HG02884 (cell line): ENCODE measurements around the gene C2orf76.
"Not testable (repeated sequence)": the region's sequence is repeated elsewhere in the genome, so short reads cannot be mapped to it uniquely, and the experiment has no call there.

ENCODE experiments used
- ATAC-seq: cut with Tn5 transposase; IDR thresholded peaks from one replicate; pipeline ENCODE4 v1.9.1; 2021; ENCODE audit warnings: mild to moderate bottlenecking, moderate library complexity; ENCODE audit not compliant: unreplicated experiment

C2orf76 gene

DNA sequence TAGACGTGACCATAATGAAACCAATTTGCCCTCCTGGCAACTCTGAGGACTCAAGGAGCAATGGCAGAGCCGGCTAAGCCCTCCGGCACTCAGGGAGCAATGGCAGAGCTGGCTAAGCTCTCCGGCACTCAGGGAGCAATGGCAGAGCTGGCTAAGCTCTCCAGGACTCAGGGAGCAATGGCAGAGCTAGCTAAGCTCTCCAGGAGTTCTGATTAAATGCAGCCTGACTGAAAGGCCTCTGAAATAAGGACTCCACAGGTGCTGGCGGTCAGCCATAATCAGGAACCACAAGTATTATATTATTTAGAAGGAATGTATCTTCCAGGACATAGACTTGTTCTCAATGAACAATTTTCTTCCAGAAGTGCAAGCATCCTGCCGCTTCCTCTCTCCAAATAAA, 65.2 kb downstream of the C2orf76 start:
- no peak for ATAC-seq

DNA sequence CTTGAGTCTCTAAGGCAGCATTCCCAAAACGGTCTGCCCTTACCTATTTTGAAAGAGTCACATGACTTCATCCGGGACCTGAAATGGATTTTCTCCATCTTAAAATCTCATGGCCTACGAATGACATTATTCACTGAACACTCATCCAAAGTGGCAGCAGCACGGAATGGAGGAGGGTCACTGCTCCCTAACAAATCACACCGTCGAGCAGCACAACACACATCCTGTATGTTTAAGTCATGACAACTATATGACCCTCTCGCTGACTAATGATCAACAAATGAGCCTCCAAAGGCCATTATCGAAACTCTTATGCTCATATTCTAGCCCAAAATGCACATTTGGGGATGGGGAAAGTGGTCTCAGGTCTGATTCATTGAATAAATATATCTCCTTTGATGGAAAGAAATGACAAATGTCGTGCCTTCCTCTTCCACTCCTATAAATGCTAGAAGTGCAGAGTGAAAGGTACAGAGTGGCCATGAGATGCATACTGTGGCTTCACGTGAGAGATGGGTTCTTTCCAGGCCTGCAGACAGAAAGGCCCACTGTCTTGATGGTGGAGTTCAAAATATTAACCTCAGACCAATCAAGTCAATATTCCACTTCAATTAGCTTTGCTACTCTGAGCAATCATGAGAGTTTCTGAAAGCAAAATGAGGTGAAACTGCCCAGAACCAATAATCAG, 70.8 kb downstream of the C2orf76 start:
- no peak for ATAC-seq

DNA sequence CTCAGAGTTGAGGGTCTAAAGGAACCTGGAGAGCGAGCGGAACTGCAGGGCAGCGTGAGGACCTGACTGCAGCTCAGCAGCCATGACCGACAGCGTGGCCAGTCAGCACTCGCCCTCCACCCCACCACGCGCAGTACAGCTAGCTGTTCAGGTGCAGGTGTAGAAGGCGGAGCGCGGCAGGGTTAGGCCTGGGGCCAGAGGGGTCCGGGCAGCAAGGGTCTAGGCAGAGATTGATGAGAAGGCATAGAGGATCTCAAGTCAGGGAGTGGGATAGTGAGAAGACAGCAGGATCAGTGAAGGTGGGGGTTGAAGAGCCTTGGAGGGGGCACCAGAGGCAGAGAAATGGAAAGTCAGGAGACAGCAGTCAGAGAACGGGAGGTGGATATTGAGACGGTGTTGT, 72.0 kb downstream of the C2orf76 start:
- no peak for ATAC-seq

DNA sequence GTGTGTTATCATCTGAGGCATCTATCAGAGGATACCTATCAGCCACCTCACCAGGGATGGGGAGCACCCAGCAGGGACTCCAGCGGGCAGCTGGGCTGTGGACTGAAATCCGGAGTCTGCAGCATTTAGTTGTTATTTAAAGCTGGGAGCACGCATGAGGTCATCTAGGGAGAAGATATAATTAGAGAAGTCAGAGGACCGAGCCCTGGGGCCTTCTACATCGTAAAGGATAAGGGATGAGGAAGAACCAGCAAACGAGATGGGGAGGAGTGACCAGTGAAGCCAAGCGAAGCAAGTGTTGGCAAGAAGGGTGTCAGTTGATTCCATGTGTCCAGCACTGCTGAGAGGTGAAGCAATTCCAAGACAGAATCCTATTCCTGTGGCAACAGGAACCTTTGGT, 72.7 kb downstream of the C2orf76 start:
- no peak for ATAC-seq

DNA sequence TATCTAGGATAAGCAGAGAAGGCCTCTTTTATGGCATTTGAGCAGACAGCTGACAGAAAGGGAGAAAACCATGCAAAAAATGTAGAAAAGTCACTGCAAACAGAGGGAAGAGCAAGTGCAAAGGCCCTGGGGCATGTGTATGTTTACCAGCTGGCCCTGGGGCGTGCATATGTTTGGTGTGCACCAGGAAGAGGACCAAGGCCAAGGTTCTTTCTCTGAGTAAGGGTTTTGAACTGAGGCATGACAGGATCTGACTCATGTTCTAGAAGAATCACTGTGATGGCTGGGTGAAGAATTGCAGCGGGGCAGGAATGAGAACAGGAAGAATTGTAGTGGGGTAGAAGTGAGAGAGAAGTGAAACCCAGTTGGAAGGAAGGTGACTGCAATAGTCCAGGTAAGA, 73.4 kb downstream of the C2orf76 start:
- ATAC-seq: no peak

DNA sequence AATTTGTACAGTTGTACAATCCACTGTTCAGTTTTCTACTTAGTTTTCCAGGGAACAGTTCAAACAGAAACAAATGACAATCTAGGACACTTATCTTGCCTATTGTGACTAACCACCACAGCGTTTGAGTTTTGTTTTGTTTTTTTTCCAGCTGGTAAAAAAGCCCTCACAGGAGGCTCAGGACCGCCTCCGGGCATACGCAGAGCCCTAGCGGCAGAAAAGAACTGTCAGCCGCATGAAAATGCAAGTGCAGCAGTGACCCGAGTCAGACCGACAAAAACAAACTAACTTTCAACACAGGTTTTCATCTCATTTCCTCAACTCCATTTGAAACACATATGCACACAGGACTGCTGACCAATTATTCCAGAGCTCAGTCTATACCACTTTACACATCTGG, 74.4 kb downstream of the C2orf76 start:
- peak; percentile 55 for ATAC-seq

DNA sequence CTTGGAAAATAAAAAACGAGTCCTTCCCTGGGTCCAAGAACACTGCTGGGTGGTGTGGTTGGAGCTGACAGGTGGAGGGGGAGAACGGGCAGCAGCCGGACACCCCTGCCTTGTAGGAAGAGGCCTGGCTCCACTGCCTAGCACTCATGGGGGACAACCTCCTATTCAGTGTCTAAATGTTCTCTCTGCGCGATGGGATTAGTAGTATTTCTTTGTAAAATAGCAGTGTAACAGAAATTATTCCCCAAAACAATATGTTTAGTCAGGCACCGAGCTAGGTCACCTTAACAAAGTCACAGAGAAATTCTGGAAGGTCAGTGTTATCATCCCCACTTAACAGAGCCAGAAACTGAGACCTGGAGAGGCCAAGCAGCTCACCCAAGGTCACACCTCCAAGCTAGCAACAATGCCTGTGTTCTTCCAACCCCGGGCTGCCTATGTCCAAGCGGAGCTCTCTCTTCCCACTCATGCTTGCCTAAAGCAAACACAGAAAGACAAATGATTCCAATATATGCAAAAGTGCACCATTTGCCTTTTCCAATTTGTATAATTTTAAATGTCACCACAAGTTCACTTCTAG, 75.0 kb downstream of the C2orf76 start:
- ATAC-seq: no peak

DNA sequence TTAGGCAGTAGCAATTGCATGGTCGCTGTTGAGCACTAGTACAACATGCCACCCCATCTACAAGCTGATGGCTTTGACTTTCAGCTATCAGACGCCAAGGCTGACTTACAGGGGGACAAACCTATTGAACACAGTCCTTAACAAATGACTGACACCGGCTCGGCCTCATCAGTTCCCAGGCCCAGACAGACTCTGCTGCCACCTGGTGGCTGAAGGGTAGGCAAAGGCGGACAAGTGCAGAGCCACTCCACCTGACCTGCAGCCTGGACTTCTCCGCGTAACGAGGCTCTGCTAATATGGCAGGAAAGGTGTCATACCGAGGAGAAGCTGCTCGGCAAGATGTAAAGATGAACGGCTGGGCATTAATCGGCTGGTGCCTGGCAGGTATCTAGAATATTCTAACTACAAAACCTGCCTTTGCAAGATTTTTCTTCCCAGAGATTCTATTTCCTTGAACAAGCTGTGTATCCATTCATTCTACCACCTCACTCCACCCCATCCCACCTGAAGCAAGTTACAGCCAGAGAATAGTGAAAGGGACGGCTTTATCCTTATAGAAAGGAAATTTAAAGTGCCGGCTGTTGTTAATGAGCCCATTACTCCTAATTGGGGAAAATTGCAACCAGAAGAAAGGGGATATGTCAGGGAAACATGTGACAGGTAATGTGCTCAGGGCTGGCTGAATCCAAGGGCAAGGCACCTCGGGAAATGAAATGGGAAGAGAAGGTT, 75.6 kb downstream of the C2orf76 start:
- ATAC-seq: no peak

DNA sequence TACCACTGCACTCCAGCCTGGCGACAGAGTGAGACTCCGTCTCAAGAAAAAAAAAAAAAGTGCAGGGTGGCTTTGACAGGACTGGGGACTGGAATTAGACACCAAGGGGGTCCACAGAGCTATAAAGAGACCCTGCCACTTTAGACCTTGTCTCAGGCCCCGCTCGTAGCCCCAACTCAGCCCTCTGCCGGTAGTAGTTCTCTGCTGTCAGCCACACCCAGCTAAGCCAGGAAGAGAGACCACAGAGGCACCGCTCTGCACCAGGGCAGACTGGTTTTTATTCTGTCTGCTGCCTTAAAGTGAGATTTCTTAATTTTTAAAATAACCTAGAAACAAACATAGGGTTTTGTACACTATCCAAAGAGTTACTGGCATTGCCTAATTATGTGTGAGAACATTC, 77.0 kb downstream of the C2orf76 start:
- no peak for ATAC-seq

DNA sequence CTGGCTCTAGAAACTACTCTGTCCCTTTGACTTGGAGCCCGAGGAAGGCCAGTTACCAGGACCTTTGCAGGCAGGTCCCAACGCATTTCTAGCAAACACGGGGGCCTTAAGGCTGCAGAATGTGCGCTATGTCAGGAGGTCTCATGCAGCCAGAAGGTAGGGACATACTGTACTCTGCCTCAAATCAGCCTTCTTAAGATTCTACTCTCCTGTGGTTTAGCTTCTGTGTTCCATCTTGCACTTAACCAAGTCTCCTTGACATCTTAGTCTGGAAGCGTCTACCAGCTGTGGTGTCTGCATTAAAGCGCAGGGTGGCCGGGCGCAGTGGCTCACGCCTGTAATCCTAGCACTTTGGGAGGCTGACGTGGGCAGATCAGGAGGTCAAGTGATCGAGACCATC, 77.5 kb downstream of the C2orf76 start:
- ATAC-seq: no peak

DNA sequence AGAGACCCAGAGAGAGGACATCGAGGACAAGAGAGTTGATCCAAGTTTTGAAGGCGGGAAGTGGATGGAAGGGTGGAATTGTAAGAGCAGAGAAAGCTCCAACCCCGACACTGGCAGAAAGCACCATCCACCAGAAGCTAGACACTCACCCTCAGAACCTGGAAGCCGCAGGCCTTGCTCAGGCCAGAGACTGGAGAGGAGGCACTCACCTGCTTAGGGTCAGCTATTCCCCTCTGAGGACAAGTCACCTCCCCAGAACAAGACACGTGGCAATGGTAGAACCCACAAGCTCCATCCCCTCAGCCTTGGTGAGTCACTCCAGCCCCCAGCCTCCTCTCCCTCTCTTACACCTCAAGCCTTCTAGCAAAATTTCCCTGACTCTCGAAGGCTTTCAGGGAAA, 78.1 kb downstream of the C2orf76 start:
- ATAC-seq: no peak

DNA sequence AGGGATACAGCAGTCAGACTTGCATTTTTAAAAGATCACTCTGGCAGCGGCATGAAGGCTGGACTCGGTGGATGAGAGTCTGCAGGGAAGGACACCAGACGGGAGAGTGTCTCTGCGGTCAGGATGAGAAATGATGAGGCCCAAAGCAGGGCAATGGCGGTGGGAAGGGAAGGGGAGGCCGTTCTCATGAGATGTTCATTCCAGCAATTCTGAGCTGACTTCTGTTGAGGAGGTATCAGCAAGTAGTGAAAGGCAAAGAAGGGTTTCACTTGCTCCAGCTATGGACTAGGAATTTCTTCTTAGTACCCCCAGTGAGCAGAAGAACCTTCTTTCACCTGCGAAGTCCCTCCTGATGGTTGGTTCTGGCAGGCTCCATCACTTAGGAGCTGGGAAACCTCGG, 80.0 kb downstream of the C2orf76 start:
- no peak for ATAC-seq

DNA sequence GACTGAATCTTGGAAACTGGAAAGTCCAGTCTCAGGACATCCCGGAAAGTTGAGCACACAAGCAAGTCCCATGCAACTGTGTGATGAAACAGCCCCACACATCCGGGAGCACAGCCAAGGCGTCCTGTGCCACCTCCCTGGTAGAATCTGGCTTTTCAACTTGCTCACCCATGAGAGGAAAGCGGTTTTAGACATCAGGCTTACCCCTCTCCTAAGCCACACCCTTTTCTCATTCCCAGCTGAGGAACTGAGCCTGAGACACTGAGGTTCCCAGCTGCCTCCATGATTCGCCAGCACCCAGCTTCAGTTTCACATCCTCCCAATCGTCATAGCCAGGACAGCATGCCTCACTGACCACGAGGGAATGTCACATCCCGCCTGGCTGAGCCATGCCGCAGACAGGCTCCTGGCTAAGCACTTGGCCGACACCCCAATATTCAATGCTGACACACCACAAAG, 82.7 kb downstream of the C2orf76 start:
- ATAC-seq: no peak

DNA sequence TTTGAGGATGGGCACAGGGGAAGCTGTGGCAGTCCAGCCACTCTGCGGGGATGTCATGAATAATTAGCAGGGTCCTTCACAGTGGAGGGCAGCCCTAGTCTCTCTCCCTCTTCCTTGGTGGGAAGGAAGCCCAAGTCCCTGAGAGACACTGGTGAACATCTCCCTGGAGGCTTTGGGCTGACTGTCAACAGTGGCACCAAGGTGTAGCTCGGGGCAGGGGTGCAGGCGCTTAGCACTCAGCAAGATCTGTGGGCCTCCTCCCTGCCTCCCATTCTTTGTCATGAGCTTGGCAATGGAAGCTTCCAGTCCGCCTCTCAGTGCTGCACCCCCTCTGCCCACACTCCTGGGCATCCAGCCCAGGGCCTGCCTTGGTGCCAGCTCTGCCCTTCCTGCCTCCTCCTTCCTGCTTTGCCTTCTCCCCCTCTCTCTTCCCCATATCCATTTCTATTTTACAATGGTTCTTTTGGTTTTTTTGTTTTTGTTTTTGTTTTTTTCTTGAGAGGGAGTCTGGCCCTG, 83.6 kb downstream of the C2orf76 start:
- no peak for ATAC-seq

DNA sequence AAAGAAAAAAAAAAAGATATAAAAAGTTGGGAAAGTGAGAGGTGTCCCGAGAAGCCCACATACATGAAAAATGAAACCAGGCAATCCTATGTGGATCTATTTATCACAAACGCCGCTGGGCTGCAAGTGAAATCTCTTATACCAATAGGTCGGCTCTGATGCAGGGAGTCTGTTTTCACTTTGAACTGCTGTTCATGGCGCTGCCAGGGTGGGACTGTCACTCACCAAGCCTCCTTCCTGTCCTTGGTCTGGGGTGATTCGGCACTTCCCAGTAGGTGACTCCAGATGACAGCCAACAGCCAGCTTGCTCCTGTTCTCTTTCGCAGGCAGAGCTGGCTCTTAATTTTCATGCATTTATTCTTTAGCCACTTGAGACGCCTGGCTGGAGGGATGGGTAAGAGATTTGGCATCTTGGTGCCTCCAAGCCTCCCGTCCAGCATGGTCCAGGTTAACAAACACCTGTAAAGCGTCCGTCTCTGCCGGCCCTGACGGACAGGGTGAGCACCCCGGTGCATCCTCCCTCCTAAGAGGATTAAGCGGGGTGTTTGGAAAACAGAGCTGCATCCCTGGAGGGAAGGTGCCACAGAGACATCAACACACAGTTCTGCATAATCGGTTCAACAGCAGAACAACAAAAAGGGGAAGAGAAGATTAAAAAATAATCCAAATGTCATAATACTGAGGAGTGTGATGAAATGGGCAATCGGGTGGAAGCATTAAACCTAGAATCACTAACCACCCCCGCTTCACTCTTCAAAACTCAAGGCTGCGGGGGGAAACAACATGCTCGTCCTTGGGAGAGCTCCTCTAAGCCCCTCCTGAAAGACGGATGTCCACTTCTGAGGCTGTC, 84.3 kb downstream of the C2orf76 start:
- ATAC-seq: no peak

DNA sequence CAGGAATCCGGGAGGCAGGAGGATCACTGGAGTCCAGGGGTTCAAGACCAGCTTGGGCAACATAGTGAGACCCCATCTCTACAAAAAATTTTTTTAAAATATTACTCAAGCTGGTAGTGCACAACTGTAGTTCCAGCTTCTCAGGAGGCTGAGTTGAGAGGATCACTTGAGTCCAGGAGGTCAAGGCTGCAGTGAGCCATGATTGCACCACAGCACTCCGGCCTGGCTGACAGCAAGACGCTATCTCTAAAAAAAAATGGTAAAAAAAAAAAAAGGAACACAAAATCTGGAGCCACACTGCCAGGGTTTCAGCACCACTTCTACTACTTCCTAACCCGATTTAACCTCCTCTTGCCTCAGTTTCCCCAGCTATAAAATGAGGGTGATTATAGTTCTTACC, 86.0 kb downstream of the C2orf76 start:
- ATAC-seq: no peak

DNA sequence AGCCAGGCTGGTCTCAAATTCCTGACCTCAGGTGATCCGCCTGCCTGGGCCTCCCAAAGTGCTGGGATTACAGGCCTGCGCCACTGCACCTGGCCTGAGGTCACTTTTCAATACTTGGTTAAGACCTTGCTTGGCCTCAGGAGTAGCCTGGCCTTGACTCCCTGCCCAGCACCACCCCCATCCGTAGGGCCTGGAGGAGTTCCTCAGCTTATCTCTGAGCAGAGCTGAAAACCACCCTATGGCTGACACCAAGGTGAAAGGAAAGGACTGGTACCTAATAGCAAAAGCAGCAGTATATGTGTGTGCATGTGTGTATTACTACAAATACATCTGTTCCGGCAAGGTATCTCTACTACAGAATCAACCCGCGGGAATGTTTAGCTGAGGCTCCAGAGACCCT, 87.0 kb downstream of the C2orf76 start:
- ATAC-seq: no peak

DNA sequence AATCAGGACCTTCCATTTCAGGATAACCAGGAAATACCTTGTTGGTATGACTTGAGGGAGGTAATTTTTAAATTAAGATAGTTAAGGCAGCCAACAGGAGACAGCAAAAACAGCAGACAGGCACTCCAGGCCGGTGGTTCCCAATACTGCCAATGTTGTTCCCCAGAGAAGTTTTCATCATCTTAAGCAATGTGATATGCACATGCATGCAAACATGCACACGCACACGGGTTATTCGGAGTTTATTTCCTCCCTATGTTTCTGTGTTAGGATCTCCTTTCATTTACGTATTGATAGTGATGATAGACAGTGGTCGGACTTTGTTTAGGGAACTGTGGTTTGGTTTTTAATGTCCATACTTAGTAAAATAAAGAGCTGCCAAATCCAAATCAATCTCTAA, 87.7 kb downstream of the C2orf76 start:
- ATAC-seq: no peak

DNA sequence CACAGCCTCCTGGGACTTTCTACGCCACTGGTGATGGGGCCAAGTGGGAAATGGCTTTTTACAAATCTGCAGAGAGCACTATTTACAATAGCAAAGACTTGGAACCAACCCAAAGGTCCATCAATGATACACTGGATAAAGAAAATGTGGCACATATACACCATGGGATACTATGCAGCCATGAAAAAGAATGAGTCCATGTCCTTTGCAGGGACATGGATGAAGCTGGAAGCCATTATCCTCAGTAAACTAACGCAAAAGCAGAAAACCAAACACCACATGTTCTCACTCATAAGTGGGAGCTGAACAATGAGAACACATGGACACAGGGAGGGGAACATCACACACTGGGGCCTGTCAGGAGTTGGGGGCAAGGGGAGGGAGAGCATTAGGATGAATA, 88.2 kb downstream of the C2orf76 start:
- not testable (repeated sequence) for ATAC-seq

DNA sequence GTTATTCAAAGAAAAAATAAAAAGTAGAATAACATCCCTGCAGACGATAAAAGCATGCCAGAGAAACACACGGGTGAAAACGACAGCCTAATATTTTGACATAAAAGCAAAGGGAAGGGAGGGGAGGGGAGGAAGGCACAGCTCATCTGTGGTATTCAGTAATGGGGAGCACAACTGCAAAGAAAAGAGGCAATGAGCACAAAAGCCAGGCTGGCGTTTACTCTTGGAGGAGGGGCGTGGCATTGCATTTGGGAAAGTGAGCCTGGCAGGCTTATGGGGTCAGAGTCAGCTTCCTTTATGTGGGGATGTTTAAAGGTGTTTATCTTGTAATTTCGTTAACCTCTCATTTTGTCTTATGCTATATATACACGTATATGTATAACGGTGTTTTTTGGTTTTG, 89.8 kb downstream of the C2orf76 start:
- no peak for ATAC-seq

DNA sequence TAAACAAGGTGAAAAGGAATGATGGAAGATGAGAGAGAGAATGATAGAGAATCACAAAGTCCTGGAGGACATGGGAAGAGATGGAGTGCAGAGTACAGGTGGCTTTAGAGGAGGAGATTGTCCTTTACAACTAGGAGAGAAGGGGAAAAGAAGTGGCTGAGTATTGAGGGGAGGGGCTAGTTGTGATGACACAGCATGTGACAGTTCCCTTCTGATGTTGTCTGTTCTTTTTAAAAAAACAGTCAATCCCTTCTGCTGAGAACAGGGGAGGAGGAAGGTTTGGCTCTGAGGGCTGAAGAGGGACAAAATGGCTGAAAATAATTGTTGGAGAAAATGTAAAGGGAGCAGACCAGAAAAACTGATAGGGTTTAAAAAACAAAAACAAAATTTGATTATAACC, 99.0 kb downstream of the C2orf76 start:
- ATAC-seq: no peak
